Activated CD8-positive, alpha-beta T cell treated with anti-CD3 and anti-CD28 coated beads for 36 hours (primary cell): ENCODE measurements around the gene NID1. TPM values are rescaled to one million over a fixed set of nuclear protein-coding genes. Genes with fewer than 3 reads are reported as not detected.

ENCODE experiments used
- ATAC-seq: fragments of 200-7000 bp; cut with Tn5 transposase; one replicate; pipeline ENCODE4 v1.10.0; 2021; ENCODE audit warnings: mild to moderate bottlenecking, moderate library complexity
- CTCF ChIA-PET: fragments of 350-600 bp; sonication (Branson Sonifier 250); formaldehyde crosslinking; loops from one replicate; lab custom pipeline; 2021; ENCODE audit warnings: antibody characterized with exemption; lab: Charles Lee
- POLR2A ChIA-PET: fragments of 350-600 bp; sonication (Branson Sonifier 250); formaldehyde crosslinking; loops from one replicate; lab custom pipeline; 2021; ENCODE audit warnings: antibody characterized with exemption; lab: Charles Lee
- DNase-seq: peaks from one replicate; pipeline ENCODE4 v3.0.0-alpha.2; 2020
- H3K27ac Mint-ChIP-seq: one replicate; pipeline ENCODE4 v1.8.0; 2021; ENCODE audit warnings: mild to moderate bottlenecking, mixed read lengths
- H3K27me3 Mint-ChIP-seq: one replicate; pipeline ENCODE4 v1.8.0; 2021; ENCODE audit warnings: mixed read lengths
- H3K36me3 Mint-ChIP-seq: one replicate; pipeline ENCODE4 v1.8.0; 2021; ENCODE audit warnings: low read depth, mixed read lengths
- H3K4me1 Mint-ChIP-seq: one replicate; pipeline ENCODE4 v1.8.0; 2021; ENCODE audit warnings: low read depth, mixed read lengths
- H3K4me3 Mint-ChIP-seq: one replicate; pipeline ENCODE4 v1.8.0; 2021; ENCODE audit warnings: mild to moderate bottlenecking, moderate library complexity, mixed read lengths
- H3K9me3 Mint-ChIP-seq: one replicate; pipeline ENCODE4 v1.8.0; 2021; ENCODE audit warnings: mixed read lengths
- CTCF ChIP-seq: fragments of 200-600 bp; IDR thresholded peaks from one replicate; pipeline ENCODE4 v1.8.0; 2022; ENCODE audit warnings: antibody characterized with exemption, mild to moderate bottlenecking
- intact Hi-C: fragments of 100-400 bp; cut with micrococcal nuclease; formaldehyde crosslinking; loops from one replicate; pipeline ENCODE4 v1.10.0; 2022
- total RNA-seq, 2 experiments: library from RNA; stranded (reverse); gene quantifications; one replicate each; pipeline ENCODE4 v1.2.3, GENCODE V29; 2021

The NID1 gene
- total RNA-seq, 2 experiments from 2014 or later = 0.04 to 0.07 TPM

GRCh38 chr1:235953801-235954200, 111.1 kb downstream of the NID1 start:
- POLR2A ChIA-PET = interaction anchor here (1.2 to 2.4 kb wide), 5 partner anchors 18 to 96 kb away, joined by 3 to 6 read pairs (median 4); partner anchors contain the start of gene LYST
- intact Hi-C loops = loop anchor here (2.0 to 5.0 kb wide), 2 partner anchors 36 to 81 kb away; no protein-coding TSS in a partner anchor

GRCh38 chr1:235952950-235953615, 111.8 kb downstream of the NID1 start:
- DNase-seq (peak; percentile 66), ATAC-seq (peak; percentile 92)
- TF ChIP-seq CTCF = no peak
- ChIA-PET POLR2A (interaction anchor here (1.0 to 2.4 kb wide), 6 partner anchors 19 to 95 kb away, joined by 3 to 6 read pairs (median 4); partner anchors contain the start of gene LYST), CTCF (interaction anchor here (1.3 to 6.9 kb wide), 5 partner anchors 19 to 95 kb away, joined by 3 to 48 read pairs (median 5); partner anchors contain the start of gene LYST)
- Mint-ChIP-seq H3K36me3 (no peaks in the 10 kb centered on the region), H3K4me1 (peaks cover 52% of the 10 kb centered on the region), H3K4me3 (no peak overlapping the region), H3K27me3 (no peaks in the 10 kb centered on the region), H3K27ac (peak overlapping the region; percentile 26), H3K9me3 (no peaks in the 10 kb centered on the region)
- intact Hi-C loops = loop anchor here (2.0 to 5.0 kb wide), 2 partner anchors 36 to 80 kb away; no protein-coding TSS in a partner anchor

More at GRCh38 chr1:235953801-235954200, 111.1 kb downstream of the NID1 start:
- no peak for TF ChIP-seq CTCF
- peak overlapping the region; percentile 26 for H3K27ac Mint-ChIP-seq
- ATAC-seq (no peak), DNase-seq (no peak)
- H3K36me3 Mint-ChIP-seq = no peaks in the 10 kb centered on the region
- H3K9me3 Mint-ChIP-seq = no peaks in the 10 kb centered on the region
- CTCF ChIA-PET = interaction anchor here (1.0 to 6.9 kb wide), 6 partner anchors 18 to 96 kb away, joined by 3 to 48 read pairs (median 4); no protein-coding TSS in a partner anchor
- H3K4me3 Mint-ChIP-seq = no peak overlapping the region
- peaks cover 52% of the 10 kb centered on the region for H3K4me1 Mint-ChIP-seq
- H3K27me3 Mint-ChIP-seq = no peaks in the 10 kb centered on the region

GRCh38 chr1:235951661-235952060, 113.2 kb downstream of the NID1 start:
- H3K4me3 Mint-ChIP-seq = no peak overlapping the region
- ChIA-PET POLR2A (no interaction called here), CTCF (interaction anchor here (6.9 kb wide), 1 partner anchor 20 kb away, joined by 48 read pairs; no protein-coding TSS in a partner anchor)
- no peaks in the 10 kb centered on the region for H3K27me3 Mint-ChIP-seq
- no peak overlapping the region for H3K27ac Mint-ChIP-seq
- H3K9me3 Mint-ChIP-seq = no peaks in the 10 kb centered on the region
- ATAC-seq (no peak), DNase-seq (no peak)
- peaks cover 49% of the 10 kb centered on the region for H3K4me1 Mint-ChIP-seq
- intact Hi-C loops = loop anchor here (2.0 to 5.0 kb wide), 2 partner anchors 34 to 79 kb away; no protein-coding TSS in a partner anchor
- no peak for TF ChIP-seq CTCF
- no peaks in the 10 kb centered on the region for H3K36me3 Mint-ChIP-seq

- no peak for ATAC-seq
- CTCF ChIA-PET = interaction anchor here (0.9 to 6.9 kb wide), 3 partner anchors 13 to 60 kb away, joined by 3 to 48 read pairs (median 3); no protein-coding TSS in a partner anchor
- Mint-ChIP-seq H3K9me3 (no peaks in the 10 kb centered on the region), H3K27me3 (no peaks in the 10 kb centered on the region), H3K4me3 (no peak overlapping the region), H3K4me1 (peaks cover 52% of the 10 kb centered on the region), H3K36me3 (no peaks in the 10 kb centered on the region), H3K27ac (no peak overlapping the region)
- no peak for DNase-seq
- no peak for TF ChIP-seq CTCF
- intact Hi-C loops = loop anchor here (5.0 kb wide), 1 partner anchor 33 kb away; no protein-coding TSS in a partner anchor
- POLR2A ChIA-PET = interaction anchor here (1.0 to 1.5 kb wide), 2 partner anchors 87 to 93 kb away, joined by 4 read pairs; no protein-coding TSS in a partner anchor
These were observed 114.6 kb downstream of the NID1 start for GRCh38 chr1:235950318-235950717.
